ENCODE data around the gene SKI. TPM values are rescaled to one million over a fixed set of nuclear protein-coding genes. Genes with fewer than 3 reads are reported as not detected.

SKI gene
- total RNA-seq, 1 donor from 2014 or later, result 108 TPM

DNA sequence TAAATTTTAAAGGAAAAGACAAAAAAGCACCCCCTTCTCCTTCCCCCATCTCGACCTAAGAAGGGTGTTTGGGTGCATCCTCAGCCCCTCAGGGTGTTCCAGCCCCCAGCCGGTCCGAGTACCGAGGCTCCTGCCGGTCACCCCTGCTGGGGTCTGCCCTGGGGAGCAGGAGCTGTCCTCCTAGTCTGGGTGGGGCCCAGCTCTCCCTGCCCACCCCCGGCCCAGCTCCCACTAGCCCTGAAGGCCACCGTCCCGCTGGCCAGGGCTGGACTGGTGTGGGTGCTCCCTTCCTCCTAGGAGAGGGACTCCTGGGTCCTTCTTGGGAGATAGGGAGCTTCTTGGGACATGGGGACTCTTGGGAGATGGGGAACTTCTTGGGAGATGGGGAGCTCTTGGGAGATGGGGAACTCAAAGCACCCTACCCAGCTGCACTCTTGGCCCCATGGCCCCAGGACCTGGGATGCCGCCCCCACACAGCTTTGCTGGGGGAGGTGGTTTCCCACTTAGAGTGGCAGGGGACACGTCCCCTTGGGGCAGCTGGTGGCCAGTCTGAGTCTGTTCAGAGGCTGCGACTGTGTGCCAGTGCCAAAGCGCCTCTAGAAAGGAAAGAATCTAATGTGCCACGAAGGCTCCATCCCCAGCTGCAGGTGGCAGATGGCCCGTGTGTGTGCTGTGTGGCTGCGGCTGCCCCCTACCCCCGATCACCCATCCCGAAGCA lies 118.7 kb downstream of the SKI start:
- DNase-seq (ENCODE audit: low spot score) (peak; percentile 48), ATAC-seq (no peak)
- intact Hi-C loops (cut with DNase I), result no loop called here

DNA sequence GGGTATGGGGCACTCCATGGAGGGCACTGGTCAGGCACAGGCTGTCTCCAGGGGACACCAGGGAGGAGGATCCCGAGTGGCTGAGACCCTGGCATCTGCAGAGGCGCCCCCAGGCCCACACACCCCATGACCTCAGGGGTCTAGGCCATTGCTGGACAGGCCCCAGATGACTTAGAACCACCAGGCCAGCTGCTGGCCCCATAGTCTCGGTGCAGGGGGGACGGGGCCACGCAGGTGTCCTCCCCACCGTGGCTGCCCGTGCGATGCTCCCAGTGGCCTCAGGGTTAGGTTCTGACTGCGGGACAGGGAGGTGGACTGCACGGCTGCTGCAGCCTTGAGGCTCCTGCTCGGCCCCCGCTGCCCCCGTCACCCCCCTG lies 119.3 kb downstream of the SKI start:
- ATAC-seq (no peak), DNase-seq (ENCODE audit: low spot score) (peak; percentile 36)
- intact Hi-C loops (cut with DNase I), result no loop called here

DNA sequence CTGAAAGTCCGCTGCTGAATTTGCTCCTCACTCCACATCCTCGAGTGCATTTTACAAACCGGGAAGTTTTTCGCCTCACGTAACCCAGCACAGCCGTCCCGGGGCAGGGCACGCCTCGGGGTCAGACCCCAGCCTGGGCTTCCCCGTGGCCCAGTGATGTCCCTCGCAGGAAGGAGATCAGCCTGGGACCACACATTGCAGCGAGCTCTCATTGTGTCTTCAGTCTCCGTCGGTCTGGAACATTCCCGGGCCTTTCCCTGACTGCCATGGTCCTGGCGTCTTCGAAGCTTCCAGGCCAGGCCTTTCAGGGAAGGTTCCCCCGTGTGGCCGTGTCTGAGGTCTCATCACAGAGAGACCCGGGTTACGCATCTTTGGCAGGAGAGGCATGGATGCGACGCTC lies 119.8 kb downstream of the SKI start:
- intact Hi-C loops (cut with DNase I), result no loop called here
- ATAC-seq, result no peak
- DNase-seq (ENCODE audit: low spot score), result peak; percentile 53

DNA sequence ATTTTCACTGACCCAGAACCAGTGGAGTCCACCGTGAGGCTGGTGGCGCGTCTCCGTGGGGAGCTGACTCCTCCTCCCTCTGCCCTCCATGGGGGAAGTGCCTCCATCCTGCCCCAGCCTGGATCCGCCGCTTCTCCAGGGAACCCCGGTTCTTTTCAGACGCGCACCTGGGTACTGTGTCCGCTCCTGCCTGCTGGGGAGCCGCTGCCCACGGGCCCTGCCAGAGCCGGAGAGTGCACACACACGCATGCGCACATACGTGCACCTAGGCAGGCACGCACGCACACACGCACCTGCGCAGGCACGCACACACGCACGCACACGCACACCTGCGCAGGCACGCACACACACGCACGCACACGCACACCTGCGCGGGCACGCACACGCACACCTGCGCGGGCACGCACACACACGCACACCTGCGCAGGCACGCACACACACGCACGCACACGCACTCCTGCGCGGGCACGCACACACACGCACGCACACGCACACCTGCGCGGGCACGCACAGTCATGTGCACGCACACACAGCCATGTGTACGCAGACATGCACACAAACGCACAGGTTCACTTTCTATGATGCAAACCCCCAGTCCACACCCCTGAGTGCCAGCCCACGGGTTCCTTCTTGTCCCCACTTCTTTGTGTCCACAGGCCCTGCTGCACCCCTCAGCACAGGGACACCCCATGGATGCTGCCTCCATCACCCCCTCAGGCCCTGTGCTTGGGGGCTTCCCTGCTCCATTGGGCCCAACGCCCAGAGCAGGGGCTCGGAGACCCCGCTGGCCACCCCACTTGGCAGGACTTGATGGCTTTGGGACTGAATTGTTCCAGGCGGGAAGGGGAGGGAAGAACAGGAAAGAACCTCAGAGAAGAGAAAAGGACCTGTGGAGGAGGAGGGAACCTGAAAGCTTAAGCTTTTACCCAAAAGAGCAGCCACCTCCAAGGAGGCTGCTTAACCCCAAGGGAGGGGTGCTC lies 120.5 kb downstream of the SKI start:
- ATAC-seq, result no peak
- DNase-seq (ENCODE audit: low spot score), result peak; percentile 27
- intact Hi-C loops (cut with DNase I), result no loop called here

DNA sequence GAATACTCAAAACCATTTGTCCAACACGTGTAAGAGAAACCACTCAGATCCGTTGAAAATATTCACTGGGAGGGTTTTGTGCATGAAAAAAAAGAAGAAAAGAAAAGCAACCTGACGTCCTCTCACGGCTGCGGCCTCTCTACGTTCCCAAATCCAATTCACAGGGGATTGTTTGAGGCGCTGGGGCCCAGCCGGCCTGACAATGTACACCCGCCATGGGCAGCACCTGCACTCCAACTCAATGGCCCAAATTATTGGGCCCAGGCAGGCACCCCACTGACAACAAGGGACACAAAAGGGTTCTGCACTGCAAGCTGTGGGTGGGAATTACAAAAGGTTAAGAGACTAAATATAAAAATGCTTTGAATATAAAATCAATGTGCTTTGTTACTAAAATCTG lies 121.7 kb downstream of the SKI start:
- intact Hi-C loops (cut with DNase I), result no loop called here
- ATAC-seq (no peak), DNase-seq (ENCODE audit: low spot score) (peak; percentile 25)

DNA sequence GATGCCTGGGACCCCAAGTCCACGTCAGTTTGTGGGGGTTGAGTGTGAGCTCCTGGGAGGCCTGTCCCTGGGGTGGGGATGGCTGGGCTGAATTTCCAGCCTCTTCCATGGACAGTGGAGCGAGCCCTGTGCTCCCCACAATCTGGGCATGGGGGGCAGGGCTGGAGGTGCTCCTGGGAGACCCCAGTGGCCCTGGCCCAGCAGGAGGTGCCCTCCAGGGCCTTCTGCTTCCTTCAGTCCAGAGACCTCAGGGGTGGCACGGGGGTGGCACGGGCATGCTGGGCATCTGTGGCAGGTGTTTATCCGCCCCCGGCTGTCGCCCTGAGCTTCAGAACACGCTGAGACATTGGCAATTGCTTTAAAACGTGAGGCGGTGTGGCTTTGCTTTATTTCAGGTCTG lies 122.4 kb downstream of the SKI start:
- DNase-seq (ENCODE audit: low spot score) (peak; percentile 22), ATAC-seq (no peak)
- intact Hi-C loops (cut with DNase I), result no loop called here

DNA sequence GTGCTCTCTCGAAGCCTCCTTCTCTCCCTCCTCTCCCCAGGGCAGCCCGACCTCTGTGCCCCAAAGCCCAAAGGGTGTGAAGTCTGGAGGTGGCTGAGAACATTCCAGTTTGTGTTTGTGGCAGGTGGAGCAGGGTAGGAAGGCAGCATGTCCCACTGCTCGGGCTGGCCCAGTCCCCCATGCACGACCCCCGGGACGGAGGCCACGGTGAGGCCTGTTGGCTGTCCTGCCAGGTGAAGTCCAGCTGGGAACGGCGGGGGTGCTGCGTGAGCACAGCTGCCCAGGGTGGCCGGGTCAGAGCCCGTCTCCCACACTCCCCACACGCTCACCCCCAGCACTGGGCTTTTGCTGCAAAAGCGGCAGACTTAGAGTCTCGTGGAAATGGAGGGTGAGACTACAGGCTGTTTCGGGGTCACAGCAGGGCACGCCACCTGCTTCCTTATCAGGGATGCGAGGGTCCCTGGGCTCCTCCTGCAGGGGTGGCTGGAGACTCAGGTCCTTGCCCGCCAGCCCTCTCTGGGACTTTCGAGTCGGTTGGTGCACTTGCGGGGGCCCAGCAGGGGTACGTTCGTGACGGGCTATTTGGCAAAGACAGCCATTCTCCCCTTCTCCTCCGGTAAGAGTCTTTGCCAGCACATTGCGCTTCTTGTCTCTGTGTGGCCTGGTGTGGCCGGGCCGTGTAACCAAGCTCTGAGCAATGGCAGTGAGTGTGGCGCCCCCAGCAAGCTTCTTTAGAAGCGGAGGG lies 123.0 kb downstream of the SKI start:
- ATAC-seq (no peak), DNase-seq (ENCODE audit: low spot score) (peak; percentile 52)
- intact Hi-C loops (cut with DNase I), result no loop called here

DNA sequence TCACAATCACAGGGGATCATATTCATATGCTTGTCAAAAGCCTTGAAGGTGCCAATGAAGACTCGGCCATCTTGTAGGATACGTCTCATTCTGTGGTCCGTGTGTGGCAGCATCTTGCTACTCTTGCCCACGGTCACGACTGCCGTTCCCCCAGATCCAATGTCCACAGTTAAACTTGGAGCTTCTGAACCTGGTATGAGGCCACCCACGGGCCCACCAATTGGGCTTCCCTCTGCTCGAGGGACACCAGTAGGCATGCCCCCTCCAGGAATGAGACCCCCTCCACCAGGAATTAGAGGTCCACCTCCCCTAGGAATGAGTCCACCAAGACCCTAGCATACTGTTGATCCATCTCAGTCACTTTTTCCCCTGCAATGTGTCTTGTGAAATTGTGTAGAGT lies 123.6 kb downstream of the SKI start:
- peak; percentile 32 for DNase-seq (ENCODE audit: low spot score)
- ATAC-seq, result no peak
- intact Hi-C loops (cut with DNase I), result no loop called here

DNA sequence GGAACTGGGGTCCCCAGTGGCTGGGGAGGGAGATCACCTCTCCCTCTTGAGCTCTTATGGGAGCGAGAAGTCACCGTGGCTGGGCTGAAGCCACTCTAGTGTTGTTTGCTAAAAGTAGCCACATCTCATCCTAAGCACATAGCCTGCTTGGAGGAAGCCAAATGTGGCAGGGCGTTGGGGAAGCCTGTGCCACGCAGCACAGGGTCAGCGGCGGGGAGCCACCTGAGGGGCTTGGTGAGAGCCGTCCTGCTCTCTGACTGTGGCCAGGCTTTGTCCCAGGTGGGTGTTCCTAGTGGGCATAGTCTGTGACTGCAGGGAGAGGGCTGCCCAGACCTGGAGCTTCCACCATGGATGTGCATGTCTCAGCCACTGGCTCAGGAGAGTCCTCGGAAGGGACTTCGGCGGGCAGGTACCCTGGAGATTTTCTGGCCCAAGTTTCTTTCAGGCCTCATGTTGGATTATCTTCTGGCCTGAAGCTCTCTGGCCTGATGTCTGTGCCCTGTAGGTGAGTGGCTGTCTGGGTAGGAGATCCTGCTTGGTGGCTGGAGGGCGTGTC lies 124.3 kb downstream of the SKI start:
- peak; percentile 20 for ATAC-seq
- no peak for DNase-seq (ENCODE audit: low spot score)
- intact Hi-C loops (cut with DNase I), result no loop called here

DNA sequence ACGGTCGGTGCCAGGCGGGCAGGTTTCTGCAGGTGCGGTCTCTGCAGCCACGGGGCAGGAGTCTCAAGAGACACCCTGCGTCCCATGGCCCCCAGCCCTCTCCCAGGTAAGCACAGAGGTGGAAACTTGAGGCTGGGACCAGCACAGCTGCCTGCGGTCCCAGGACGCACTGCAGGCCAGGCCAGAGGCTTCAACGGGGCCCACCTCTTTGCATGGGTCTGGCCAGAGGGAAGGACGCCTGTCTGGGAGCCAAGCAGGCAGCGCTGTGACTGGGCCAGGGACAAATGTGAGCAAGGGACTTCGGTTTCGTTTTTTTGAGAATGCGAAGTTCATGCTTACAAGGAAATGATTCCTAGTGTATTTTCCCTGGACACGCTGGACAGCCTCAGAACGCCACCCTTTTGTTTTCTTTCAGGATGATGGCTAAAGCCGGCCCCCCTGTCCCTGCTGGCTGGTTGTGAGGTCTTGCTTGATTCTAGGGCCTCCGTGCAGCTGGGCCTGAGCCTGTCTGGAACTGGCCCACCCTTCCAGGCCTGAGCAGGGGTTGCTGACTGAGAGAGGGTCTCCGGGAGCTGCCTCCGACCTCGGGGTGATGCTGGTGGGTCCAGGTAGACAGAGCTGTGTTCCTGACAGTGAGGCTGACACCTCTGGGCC lies 124.9 kb downstream of the SKI start:
- intact Hi-C loops (cut with DNase I), result no loop called here
- DNase-seq (ENCODE audit: low spot score) (no peak), ATAC-seq (peak; percentile 31)

DNA sequence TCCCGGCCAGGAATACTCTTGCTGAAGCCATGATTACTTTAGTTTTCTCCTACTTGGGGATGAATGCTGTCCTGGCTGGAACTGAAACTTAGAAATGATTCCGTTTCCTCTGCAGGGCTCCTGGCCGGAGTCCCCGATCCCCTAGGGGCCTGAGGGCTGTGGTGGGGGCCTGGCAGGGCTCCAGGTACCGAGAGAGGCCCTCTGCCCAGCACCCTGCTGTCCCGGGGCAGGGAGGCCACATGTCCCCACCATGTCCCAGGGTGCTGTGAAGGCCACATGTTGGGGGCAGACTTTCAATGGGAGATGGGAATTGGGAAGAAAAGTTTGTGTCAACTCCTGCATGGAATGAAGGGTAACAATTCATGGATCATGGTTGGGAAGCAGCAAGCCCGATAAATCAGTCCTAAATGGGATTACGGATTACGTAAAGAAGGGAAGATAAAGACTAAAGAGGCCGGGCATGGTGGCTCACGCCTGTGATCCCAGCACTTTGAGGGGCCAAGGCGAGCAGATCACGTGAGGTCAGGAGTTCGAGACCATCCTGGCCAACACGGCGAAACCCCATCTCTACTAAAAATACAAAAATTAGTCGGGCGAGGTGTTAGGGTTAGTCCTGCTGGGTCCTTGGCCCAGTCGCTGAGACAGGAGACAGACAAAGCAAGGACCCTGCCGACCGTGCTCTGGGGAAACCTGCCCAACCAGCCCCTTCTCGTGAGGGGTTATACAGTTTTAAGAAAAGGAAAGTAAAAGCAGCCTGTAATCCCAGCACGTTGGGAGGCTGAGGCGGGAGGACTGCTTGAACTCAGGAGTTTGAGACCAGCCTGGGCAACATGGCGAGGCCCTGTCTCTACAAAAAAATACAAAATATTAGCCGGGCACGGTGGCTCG lies 125.7 kb downstream of the SKI start:
- ATAC-seq, result peak; percentile 6
- no peak for DNase-seq (ENCODE audit: low spot score)
- intact Hi-C loops (cut with DNase I), result no loop called here

DNA sequence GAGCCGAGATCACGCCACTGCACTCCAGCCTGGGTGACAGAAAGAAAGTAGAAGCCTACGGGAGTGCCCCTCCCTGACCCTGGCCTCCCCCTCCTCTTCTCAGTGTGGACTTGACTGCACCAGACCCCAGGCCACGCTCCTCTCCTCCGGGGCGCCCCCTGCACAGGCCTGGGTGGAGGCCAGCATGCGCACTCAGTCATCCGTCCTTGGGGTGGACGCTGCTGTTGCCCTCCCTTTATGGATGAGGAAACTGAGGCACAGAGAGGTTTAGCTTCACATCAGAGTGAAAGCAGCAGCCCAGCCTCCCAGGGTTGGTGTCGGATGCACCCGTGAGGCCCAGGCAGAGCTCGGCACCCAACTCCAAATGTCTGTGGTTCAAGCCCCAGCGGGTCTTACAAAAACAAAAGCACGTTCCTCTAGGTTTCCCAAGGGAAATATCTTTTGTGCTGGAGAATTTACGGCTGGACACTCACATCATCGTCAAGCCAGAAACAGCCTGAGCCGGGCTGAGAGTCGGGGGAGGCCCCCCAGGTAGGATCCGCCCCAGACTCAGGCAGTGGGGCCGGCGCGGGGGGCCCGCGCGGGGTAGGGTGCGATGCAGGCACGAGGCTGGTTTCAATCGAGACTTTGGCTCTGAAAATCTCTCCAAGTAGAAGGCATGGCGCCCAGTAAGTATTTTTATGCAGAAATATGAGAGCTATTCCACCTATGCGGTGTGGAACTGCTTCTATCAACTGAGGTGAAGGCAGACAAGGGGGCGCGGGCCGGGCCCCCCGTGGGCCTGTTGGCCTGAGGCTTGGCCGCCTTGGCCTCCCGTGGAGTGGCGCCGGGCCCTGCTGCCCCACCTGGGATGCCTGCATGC lies 126.6 kb downstream of the SKI start:
- ATAC-seq (no peak), DNase-seq (ENCODE audit: low spot score) (no peak)
- intact Hi-C loops (cut with DNase I), result no loop called here

DNA sequence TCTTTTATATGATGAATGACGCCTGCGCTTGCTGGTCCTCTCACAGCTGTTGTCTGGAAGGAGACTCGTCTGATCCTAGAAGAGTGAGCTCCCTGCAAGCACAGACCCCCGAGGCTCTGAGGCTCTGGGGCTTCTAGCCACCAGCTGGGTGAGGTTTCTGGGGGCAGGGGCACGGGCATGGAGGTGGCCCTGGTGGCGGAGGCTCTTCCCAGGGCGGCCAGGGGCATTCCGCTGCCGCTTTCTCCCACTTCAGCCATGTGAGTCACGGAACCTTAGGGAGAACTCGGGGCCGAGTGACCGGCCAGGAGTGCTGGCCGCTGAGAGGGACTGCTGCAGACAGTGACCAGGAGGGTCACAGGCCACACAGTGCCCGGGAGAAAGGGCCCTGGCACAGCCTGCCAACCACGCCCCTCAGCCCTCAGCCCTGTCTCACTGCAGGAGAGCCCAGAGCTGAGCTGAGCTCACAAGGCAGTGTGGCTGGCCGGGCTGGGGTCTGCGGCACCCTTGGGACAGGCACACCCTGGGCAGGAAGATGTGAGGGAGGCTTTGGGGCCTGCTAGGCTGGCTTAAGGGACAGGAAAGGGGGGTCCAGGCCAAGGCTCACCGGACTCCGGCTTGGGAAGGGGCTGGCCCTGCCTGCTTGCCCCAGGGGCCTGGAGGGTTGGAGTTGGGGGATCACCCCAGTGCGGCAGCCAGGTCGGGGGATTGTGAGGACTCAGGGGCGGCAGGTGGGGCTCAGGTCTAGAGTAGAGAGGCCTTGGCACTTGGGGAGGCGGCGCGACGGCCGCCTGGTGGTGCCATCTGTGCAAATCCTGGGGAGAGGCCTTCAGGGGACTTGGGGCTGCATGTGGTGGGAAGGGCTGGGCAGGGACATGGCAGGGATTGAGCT lies 127.5 kb downstream of the SKI start:
- intact Hi-C loops (cut with DNase I), result no loop called here
- ATAC-seq, result no peak
- DNase-seq (ENCODE audit: low spot score), result no peak

DNA sequence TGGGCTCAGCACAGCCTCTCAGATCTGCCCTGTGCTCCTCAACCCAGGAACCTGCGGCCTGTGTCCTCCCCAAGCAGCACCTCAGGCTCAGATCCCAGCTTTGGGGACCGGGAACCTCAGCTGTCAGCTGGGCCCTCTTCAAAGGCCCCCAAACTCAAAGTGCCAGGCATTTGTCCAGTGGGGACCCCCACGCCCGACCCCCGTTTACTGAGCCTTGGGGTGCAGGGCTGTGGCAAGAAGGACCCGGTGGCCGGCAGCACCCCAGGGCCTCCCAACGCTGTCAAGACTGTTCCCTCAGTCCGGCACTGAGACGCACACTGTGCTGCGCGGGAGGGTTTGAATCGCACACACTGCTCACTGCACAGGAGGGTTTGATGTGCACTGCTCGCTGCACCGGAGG lies 128.3 kb downstream of the SKI start:
- DNase-seq (ENCODE audit: low spot score) (no peak), ATAC-seq (no peak)
- intact Hi-C loops (cut with DNase I), result no loop called here

DNA sequence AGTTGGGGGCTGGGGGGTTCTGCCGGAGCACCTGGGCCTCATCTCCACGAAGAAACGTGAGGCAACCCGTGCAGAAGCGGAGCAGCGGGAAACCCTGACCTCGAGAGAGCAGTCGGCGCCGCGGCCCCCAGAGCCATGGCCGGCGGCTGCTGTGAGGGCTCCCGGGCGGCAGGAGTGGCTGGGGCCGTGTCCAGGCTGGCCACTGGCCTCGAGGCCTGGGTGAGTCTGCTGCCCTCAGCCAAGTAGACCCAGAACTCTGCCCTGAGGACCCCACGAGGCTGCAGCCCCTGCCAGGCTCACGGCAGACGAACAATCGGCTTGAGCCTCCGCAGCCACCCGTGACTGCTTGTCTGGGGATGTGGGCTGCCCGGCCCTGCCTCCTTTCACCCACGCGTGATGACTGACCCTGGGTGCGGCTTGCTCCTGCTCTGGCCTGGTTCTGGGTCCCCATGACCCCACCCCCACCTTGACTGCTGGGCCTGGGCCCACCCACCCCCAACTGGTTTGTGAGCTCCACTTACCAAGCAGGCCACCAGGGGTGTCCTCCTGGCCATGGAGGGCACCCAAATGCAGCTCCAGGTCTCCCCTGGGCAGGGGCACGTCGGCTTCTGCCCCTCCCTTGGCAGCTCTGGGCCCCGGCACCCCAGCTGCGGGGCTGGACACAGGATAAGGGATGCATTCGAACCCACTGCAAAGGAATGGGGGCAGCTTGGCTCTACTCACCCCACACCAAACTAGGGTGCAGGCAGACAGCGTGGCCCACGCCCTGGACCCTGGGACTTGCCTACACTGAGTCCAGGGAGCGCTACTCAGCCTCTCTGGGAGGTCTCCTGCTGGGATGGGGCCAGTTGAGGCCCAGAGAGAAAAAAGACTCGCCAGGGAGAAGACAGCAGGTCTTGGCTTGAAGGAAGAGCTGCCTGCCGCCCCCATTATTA lies 129.1 kb downstream of the SKI start:
- intact Hi-C loops (cut with DNase I), result no loop called here
- DNase-seq (ENCODE audit: low spot score) (no peak), ATAC-seq (no peak)
